T-helper 1 cell treated with Interleukin-12 subunit alpha and Interleukin-12 subunit beta and Interleukin-4 antibody, amounts not matched to agents 30 ng/mL and 1 ng/mL, for 36 hours (primary cell): Measurements from ENCODE around the gene EHMT1. TPM values are rescaled to one million over a fixed set of nuclear protein-coding genes. Genes with fewer than 3 reads are reported as not detected.

ENCODE experiments used
- intact Hi-C: fragments of 100-400 bp; cut with micrococcal nuclease; formaldehyde crosslinking; loops from one replicate; pipeline ENCODE4 v1.15.1; 2024
- total RNA-seq: library from RNA; stranded (reverse); gene quantifications from 2 replicates; pipeline ENCODE4 v1.2.3, GENCODE V29; 2022

The EHMT1 gene
- total RNA-seq, 1 donor from 2014 or later: 110 TPM

GRCh38 chr9:137642118-137642601 is 23.4 kb downstream of the EHMT1 start:
- intact Hi-C loops: no loop called here

GRCh38 chr9:137642892-137643291 is 24.1 kb downstream of the EHMT1 start:
- intact Hi-C loops: no loop called here

GRCh38 chr9:137643921-137644320 is 25.1 kb downstream of the EHMT1 start:
- intact Hi-C loops: no loop called here

DNA sequence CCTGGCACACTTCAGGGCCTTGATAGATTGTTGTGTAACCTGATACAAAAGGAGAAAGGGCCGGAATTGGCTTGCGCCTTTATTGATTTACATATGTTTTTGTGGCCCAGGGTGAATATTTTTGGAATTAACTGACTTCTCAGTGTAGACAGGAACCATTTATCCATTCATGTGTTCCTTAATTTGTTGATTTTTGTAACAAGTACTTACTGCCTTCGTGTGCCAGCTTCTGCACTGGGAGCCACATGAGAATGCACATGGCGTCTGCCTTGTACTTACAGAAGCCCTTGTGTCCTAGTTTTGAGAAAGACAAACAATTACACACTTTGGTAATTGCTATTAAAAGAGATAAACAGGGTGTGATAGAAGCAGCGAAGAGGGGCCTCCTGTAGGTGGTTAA is 26.4 kb downstream of the EHMT1 start:
- intact Hi-C loops: no loop called here

DNA sequence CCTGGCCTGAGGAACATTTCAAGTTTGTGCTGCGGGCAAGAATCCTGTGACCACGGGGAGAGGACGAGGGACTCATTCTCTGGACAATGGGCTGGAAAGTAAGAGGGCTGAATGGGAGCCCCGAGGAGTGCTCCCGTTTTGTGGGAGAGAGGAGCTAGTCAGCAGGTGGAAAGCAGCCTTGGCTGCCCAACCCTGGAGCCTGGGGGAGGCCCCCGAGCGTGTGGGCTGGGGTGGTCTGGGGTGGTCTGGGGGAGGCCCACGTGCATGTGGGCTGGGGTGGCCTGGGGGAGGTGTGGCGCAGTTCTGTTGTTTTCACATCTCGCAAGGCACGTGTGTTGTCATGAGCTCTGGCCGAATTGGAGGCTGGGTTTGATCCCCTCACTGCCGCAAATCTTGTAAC is 27.5 kb downstream of the EHMT1 start:
- intact Hi-C loops: no loop called here

DNA sequence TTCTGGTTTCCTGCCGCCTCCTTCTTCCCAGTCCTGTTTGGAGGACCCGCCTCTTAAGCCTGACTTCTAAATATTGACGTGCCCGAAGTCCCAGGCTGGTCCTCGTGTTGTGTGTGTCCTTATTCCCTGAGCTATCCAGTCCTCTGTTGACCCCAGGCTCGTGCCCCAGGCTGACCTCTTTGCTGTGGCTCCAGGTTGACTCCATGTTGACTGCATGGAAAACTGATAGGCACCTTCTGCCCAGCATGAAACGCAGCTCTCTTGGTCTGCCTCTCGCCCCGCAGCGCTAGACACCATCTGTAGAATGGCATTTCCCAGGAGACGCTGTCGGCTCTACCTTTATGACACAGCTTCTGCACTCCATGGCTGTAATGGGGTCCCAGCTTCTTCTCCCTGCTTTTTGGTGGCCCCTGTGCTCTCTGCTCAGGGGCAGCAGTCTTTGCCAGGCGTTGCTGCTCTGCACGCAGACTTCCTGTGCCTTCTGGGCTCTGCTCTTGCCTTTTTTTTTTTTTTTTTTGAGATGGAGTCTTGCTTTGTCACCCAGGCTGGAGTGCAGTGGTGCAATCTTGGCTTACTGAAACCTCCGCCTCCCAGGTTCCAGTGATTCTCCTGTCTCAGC is 28.4 kb downstream of the EHMT1 start:
- intact Hi-C loops: no loop called here

- intact Hi-C loops: no loop called here
Observed at GRCh38 chr9:137648396-137648795, 29.6 kb downstream of the EHMT1 start.

- intact Hi-C loops: no loop called here
Observed at GRCh38 chr9:137649553-137649952, 30.7 kb downstream of the EHMT1 start.

DNA sequence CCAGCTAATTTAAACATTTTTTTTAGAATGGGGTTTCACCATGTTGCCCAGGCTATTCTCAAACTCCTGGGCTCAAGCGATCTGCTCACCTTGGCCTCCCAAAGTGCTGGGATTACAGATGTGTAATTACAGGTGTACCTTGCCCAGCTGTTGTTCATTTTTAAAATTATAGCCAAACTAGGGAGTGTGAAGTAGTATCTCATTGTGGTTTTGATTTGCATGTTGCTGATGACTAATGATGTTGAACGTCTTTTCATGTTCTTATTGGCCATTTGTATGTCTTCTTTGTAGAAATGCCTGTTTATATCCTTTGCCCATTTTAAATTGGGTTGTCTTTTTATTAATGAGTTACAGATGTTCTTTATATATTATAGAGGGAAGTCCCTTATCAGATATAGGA is 31.5 kb downstream of the EHMT1 start:
- intact Hi-C loops: no loop called here

- intact Hi-C loops: no loop called here
Observed at GRCh38 chr9:137650779-137651178, 32.0 kb downstream of the EHMT1 start.

GRCh38 chr9:137656416-137656815 is 37.6 kb downstream of the EHMT1 start:
- intact Hi-C loops: no loop called here

DNA sequence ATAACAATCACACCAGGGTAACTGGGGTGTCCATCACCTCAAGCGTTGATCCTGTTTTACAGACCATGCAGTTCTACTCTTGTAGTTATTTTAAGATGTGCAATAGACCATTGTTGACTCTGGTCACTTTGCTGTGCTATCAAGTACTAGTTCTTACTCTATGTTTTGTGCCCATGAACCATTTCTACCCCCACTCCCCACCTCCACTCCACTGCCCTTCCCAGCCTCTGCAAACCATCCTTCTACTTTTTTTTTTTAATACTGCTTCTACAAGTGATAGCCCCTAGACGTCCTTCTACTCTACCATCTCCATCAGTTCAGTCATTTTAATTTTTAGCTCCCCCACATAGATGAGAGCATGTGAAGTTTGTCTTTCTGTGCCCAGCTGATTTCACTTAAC is 38.8 kb downstream of the EHMT1 start:
- intact Hi-C loops: no loop called here

- intact Hi-C loops: no loop called here
Observed at GRCh38 chr9:137658781-137659180, 40.0 kb downstream of the EHMT1 start.

GRCh38 chr9:137660144-137660543 is 41.3 kb downstream of the EHMT1 start:
- intact Hi-C loops: no loop called here

- intact Hi-C loops: no loop called here
Observed at GRCh38 chr9:137663584-137663983, 44.8 kb downstream of the EHMT1 start.

DNA sequence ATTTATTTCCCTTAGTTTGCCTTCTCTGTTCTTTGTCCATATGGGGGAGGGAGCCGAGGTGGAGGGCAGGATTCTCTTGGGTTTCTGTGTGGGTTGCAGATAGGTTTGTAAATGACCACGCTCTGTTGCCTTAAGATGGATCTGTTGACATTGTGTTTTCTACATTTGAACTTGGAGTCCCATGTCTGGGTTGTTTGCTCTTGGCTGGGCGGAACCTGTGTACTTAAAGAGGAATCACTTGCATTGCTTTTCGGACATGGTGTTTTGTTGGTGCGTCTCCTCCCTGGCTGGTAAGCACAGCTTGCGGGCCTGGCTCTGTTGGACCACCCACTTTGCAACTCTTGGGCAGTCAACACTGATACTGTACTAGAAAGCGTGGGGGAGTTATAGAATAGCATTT is 45.9 kb downstream of the EHMT1 start:
- intact Hi-C loops: no loop called here

DNA sequence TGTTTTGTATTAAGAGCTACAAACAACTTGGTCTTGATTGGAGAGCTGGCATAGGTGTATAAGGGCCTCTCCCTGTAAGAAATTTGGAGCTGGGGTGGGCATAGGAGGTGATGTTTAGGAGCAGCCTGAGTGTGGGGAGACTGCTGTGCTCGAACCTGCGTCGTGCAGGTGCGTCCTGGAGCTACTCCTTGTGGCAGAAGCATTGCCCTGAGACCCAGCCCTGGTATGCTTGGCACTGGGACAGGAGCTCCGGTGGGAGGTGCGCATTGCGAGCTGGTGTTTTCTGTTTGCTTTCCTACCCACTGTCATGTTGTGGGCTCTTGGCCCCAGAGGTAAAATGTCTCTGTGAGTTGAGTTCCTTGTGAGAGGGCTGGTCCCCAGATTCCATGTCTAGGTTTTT is 46.4 kb downstream of the EHMT1 start:
- intact Hi-C loops: no loop called here

- intact Hi-C loops: no loop called here
Observed at GRCh38 chr9:137665697-137666512, 47.1 kb downstream of the EHMT1 start.

DNA sequence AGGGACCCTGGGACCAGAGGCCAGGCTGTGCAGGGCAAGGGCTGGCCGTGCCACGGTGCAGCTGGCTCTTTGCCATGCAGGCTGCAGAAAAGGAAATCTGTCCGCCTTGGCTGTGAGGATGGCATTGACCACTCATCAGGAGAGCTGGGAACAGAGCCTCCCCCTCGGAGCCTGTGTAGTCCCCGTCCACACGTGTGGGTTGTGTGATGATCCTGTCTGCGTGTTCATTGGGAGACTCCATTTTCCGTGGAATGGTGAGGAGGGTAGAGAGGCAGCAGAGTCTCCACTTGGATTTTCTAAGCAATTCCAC is 47.7 kb downstream of the EHMT1 start:
- intact Hi-C loops: no loop called here

- intact Hi-C loops: no loop called here
Observed at GRCh38 chr9:137666955-137667670, 48.3 kb downstream of the EHMT1 start.

GRCh38 chr9:137668203-137668602 is 49.4 kb downstream of the EHMT1 start:
- intact Hi-C loops: no loop called here

- intact Hi-C loops: no loop called here
Observed at GRCh38 chr9:137669261-137669672, 50.5 kb downstream of the EHMT1 start.
